GM21576 (cell line): ENCODE data around the gene SUSD1.
A peak's percentile ranks its signal among the peaks of the same experiment; 100 is the strongest.
"Not testable (repeated sequence)": the region's sequence is repeated elsewhere in the genome, so short reads cannot be mapped to it uniquely, and the experiment has no call there.

Source experiments
- ATAC-seq: cut with Tn5 transposase; IDR thresholded peaks from one replicate; pipeline ENCODE4 v1.9.1; 2021; ENCODE audit warnings: mild to moderate bottlenecking, moderate library complexity; ENCODE audit not compliant: unreplicated experiment

SUSD1 gene

GRCh38 chr9:112174222-112174964 is 704 bp downstream of the SUSD1 start:
- peak; percentile 87 for ATAC-seq

GRCh38 chr9:112173489-112174221 is 1.4 kb downstream of the SUSD1 start:
- no peak for ATAC-seq

GRCh38 chr9:112170968-112171367 is 4.1 kb downstream of the SUSD1 start:
- ATAC-seq = no peak

- no peak for ATAC-seq
Measured at GRCh38 chr9:112170235-112170634, 4.9 kb downstream of the SUSD1 start.

GRCh38 chr9:112169368-112169767 is 5.7 kb downstream of the SUSD1 start:
- ATAC-seq = no peak

- ATAC-seq = no peak
Measured at GRCh38 chr9:112168197-112168596, 6.9 kb downstream of the SUSD1 start.

GRCh38 chr9:112166176-112167140 is 8.6 kb downstream of the SUSD1 start:
- ATAC-seq = no peak

- no peak for ATAC-seq
Measured at GRCh38 chr9:112162621-112163413, 12.3 kb downstream of the SUSD1 start.

GRCh38 chr9:112159781-112160180 is 15.3 kb downstream of the SUSD1 start:
- ATAC-seq = no peak

GRCh38 chr9:112158656-112159367 is 16.3 kb downstream of the SUSD1 start:
- ATAC-seq = no peak

- no peak for ATAC-seq
Measured at GRCh38 chr9:112157961-112158360, 17.1 kb downstream of the SUSD1 start.

GRCh38 chr9:112157087-112157486 is 18.0 kb downstream of the SUSD1 start:
- ATAC-seq = no peak

- no peak for ATAC-seq
Measured at GRCh38 chr9:112149211-112149610, 25.9 kb downstream of the SUSD1 start.

- no peak for ATAC-seq
Measured at GRCh38 chr9:112145886-112146285, 29.2 kb downstream of the SUSD1 start.

- ATAC-seq = no peak
Measured at GRCh38 chr9:112144807-112145206, 30.3 kb downstream of the SUSD1 start.

- no peak for ATAC-seq
Measured at GRCh38 chr9:112142420-112142819, 32.7 kb downstream of the SUSD1 start.

GRCh38 chr9:112140936-112141335 is 34.2 kb downstream of the SUSD1 start:
- ATAC-seq = peak; percentile 17

- no peak for ATAC-seq
Measured at GRCh38 chr9:112137066-112137465, 38.0 kb downstream of the SUSD1 start.

- ATAC-seq = no peak
Measured at GRCh38 chr9:112135706-112136105, 39.4 kb downstream of the SUSD1 start.

- not testable (repeated sequence) for ATAC-seq
Measured at GRCh38 chr9:112133806-112134205, 41.3 kb downstream of the SUSD1 start.
